HG03280 (cell line): ENCODE measurements around the gene TMA7.
"Not testable (repeated sequence)": the region's sequence is repeated elsewhere in the genome, so short reads cannot be mapped to it uniquely, and the experiment has no call there.

Experiments used
- ATAC-seq: cut with Tn5 transposase; IDR thresholded peaks from one replicate; pipeline ENCODE4 v1.9.1; 2021; ENCODE audit warnings: mild to moderate bottlenecking, moderate library complexity; ENCODE audit not compliant: unreplicated experiment

Gene TMA7

GRCh38 chr3:48439820-48440589 lies at the start of gene TMA7, which contains the start of gene CCDC51:
TMA7 (plus strand) TSS chr3:48440257; CDS start chr3:48440297, 40 bp downstream.
CCDC51 (minus strand) TSS chr3:48440119; CDS start chr3:48435128, 4,991 bp downstream.
- ATAC-seq = peak; percentile 99

GRCh38 chr3:48394391-48394790 lies 45.7 kb upstream of the TMA7 start:
- no peak for ATAC-seq

DNA sequence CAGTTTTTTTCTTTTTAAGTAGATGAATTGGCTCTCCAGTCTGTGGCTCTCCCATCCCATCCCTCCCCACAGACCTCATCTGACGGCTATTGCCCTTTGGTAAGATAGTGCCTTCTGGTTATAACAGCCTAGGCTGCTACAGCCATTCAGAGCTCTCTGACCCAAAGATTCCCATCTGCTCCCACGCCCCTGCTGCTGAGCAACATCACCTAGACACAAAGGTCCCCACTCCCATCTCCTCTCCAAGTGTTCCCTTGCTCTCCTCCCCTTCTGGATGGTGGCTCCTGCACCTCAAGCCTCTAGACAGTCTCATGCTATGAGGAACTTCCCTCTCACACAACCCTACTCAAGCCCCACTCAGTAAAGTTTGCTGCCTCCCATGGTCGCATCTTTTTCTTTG lies 44.3 kb upstream of the TMA7 start:
- no peak for ATAC-seq

- ATAC-seq = no peak
Observed at GRCh38 chr3:48397767-48398681, 42.0 kb upstream of the TMA7 start.

GRCh38 chr3:48398701-48399386 lies 41.2 kb upstream of the TMA7 start:
- ATAC-seq = no peak

DNA sequence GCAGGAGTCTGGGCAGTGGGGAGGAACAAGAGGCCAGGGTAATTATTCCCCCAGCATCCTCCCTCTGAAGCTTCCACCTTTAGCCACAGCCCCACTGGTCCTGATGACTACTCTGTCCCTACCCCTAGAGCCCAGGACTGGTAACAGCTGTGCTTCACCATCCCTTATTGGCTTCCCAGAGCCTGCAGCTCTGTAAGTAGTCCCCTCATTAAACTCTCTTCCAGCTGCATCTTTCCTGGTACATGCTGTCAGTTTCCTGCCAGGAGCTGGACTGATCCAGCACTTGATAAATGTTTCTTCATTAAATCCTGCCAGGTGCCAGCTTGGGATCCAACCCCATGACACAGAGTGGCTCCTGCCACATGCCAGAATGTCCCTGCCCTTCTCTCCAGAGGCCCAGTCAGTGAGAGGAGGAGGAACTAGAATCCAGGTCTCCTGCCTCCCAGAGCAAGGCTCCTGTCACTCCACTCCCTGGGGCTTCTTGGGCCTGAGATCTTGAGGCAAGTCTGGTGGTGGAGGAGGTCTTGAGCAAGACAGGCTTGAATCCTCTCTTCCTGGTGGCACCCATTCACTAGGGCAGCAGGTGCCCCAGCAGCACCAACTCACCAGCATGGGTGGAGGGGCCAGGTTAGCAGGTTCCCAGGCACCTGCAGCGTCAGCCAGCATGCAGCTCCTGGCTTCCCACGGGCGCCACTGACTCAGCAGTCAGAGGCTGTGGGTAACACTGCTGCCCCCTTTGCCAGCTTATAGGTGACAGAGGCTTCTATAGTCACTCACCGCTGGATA lies 40.5 kb upstream of the TMA7 start:
- no peak for ATAC-seq

- ATAC-seq = no peak
Observed at GRCh38 chr3:48400824-48401433, 39.1 kb upstream of the TMA7 start.

- not testable (repeated sequence) for ATAC-seq
Observed at GRCh38 chr3:48401434-48401901, 38.6 kb upstream of the TMA7 start.

DNA sequence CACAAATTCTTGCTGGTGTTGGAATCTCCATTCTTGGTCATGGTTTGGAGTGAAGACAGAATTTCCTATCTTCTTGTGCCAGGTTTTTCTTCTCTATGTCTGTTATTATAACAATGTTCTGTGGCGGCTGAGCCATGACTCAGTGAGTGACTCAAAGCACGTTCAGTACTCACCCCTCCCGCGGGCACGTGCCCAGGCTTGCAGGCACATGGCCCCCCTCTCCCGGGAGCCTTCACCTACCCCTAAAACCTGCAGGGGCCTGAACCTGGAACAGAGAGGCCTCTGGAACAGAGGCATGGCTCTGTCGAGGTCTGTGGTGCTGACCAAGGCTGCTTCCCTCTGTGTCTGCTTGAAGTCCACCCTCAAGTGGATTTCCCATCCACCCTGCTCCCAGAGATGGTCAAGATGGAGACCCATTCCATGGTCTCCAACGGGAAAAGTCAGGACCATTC lies 37.8 kb upstream of the TMA7 start:
- ATAC-seq = no peak

- ATAC-seq = no peak
Observed at GRCh38 chr3:48402907-48403306, 37.1 kb upstream of the TMA7 start.

- no peak for ATAC-seq
Observed at GRCh38 chr3:48403533-48404439, 36.3 kb upstream of the TMA7 start.

- no peak for ATAC-seq
Observed at GRCh38 chr3:48404440-48405342, 35.4 kb upstream of the TMA7 start.

DNA sequence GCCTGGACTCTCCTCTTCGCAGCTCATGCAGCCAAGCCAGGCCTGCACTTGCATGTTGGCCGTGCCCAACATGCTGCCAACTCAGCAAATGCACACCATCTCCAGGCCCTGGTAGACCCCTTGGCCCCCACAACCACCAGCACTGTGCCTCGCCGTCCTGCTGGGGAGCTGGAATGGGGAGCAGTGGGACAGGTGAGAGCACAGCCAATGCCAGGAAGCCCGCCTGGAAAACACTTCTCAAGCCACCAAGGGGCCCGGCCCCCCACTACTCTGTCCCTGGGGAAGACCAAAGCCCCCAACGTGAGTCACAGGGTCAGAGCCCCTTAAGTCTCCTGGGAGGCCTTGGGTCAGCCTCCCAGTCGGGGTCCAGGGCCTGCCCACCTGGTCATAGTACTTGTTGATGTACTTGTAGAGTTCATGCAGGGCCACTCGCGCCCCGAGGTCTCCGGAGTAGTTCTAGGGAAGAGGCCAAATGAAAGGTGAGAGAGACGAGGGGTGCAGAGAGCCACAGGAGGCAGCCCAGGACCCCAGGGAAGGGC lies 34.6 kb upstream of the TMA7 start:
- ATAC-seq = no peak

DNA sequence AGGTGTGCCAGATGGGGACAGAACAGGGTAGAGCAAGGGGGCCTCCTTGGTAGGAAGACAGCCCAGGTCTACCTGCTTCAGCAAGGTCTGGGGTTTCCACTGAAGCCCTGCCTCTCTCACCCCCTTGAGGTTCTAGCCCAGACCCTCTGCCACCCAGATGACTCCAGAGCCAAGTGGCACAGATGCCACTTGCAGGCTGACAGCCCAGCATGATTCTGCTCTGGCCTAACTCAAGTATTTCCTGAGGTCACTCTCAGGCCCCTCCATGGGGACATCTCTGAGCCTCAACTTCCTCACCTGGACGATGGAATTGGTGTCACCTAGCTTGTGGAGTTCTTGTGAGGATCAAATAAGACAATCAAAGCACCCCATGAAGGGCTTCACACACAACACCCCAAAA lies 34.1 kb upstream of the TMA7 start:
- ATAC-seq = no peak

DNA sequence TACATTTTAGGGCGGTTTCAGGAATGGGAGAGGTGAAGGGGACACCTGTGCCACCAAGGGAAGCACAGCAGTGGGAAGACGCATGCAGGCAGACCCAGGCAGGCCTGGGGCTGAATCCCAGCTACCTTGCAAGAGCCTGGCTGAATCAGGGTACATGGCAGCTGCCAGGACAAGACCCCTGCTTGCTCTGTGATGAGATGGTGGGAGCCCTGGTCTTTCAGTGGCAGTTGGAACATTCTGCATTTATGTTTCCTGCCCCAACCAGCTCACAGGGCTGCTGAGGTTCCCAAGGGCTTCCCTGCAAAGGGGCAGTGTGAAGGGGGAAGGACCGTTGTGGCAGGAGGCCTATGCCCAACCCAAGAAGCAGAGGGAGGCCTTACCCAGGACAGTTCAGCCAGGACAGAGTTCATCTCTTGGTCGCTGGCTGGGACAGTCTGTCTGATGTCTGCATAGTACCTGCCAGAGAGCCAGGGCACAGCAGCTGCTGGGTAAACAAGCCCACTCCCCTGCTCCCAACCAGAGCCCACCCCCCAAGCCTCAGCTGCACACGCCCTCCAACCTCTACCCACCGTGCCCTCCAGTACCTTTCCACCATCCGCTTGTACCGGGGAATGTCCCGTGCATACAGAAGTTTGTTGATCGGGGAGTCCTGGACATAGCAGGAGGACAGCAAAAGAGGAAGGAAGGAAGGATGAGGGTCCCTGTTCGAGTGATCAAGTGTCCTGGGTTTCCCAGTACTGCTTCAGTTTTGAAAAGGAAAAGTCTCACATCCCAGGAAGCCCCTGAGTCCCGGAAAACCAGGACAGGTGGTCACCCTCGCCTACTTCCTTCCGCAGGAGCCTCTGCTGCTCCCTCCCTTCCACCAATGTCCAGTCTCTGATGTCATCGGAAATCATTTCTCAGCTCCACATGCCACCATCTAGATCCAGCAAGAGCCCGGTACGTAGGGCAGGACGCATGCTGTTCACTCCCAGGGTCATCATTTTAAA lies 33.3 kb upstream of the TMA7 start:
- ATAC-seq = no peak

GRCh38 chr3:48407542-48408099 lies 32.4 kb upstream of the TMA7 start:
- no peak for ATAC-seq
